Left ventricle myocardium inferior (tissue), 1 donor: ENCODE data around the gene LGALSL. TPM values are rescaled to one million over a fixed set of nuclear protein-coding genes. Genes with fewer than 3 reads are reported as not detected.

ENCODE experiments used
- DNase-seq: peaks from one replicate; pipeline ENCODE4 v3.0.0-alpha.2; 2020
- H3K27ac ChIP-seq: fragments of 200-600 bp; replicated peaks from 2 replicates; pipeline ENCODE4 v1.8.0; 2021
- H3K27me3 ChIP-seq: fragments of 200-600 bp; 2 replicates; pipeline ENCODE4 v1.8.0; 2021; ENCODE audit warnings: low read depth
- H3K36me3 ChIP-seq: fragments of 200-600 bp; 2 replicates; pipeline ENCODE4 v1.8.0; 2021
- H3K4me1 ChIP-seq: fragments of 200-600 bp; 2 replicates; pipeline ENCODE4 v1.8.0; 2021
- H3K4me3 ChIP-seq: fragments of 200-600 bp; 2 replicates; pipeline ENCODE4 v1.8.0; 2021; ENCODE audit warnings: mild to moderate bottlenecking, moderate library complexity
- H3K9me3 ChIP-seq: fragments of 200-600 bp; replicated peaks from 2 replicates; pipeline ENCODE4 v1.8.0; 2021
- intact Hi-C: fragments of 100-400 bp; cut with micrococcal nuclease; formaldehyde crosslinking; loops from one replicate; pipeline ENCODE4 v1.11.0; 2022
- total RNA-seq: library from RNA; stranded (reverse); fragmentation: NEBNext Ultra II Directional; extraction: Animal tissue kit (Norgen Biotek cat#: 25700); gene quantifications from one replicate; pipeline ENCODE4 v1.2.1, GENCODE V29; 2021
- TF ChIP-seq, protein P1 (sequence below): fragments of 200-600 bp; IDR thresholded peaks from 2 replicates; pipeline ENCODE4 v1.8.0; 2021; ENCODE audit warnings: antibody characterized with exemption, mild to moderate bottlenecking, borderline replicate concordance
- donor health status: DM: no; HTN: yes; CAD: no; lungs with severe emphysema.

Gene LGALSL
- total RNA-seq, 1 donor from 2014 or later: 8.1 TPM

DNA sequence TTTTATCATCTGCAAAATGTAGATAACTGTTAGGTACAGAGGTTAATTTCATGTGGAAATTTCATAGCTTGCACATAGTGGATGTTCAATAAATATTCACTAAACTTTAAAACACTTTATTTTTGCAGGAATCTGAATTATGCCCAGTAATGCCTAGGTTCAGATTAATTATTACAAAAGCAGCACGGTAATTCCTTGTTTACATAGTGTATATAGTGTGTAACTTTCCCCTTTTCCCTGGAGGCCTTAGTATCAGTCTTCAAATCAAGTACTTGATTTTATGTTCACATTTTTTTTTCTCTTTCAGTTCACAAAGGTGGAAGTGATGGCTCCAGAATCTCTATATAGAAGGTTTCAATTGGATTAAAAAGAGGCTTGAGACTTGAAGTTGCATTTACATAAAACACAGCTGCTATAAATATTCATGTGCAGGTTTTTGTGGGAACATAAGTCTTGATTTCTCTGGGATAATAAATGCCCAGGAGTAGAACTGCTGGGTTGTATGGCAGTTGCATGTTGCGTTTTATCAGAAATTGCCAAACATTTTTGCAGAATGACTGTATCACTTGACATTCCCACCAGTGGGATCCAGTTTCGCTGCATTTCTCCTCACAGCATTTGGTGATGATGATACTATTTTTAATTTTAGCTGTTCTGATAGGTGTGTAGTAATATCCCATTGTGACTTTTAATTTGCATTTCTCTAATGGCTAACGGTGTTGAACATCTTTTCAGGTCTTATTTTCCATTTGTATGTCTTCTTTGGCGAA, 27.6 kb upstream of the LGALSL start:
- TF ChIP-seq, protein P1, sequence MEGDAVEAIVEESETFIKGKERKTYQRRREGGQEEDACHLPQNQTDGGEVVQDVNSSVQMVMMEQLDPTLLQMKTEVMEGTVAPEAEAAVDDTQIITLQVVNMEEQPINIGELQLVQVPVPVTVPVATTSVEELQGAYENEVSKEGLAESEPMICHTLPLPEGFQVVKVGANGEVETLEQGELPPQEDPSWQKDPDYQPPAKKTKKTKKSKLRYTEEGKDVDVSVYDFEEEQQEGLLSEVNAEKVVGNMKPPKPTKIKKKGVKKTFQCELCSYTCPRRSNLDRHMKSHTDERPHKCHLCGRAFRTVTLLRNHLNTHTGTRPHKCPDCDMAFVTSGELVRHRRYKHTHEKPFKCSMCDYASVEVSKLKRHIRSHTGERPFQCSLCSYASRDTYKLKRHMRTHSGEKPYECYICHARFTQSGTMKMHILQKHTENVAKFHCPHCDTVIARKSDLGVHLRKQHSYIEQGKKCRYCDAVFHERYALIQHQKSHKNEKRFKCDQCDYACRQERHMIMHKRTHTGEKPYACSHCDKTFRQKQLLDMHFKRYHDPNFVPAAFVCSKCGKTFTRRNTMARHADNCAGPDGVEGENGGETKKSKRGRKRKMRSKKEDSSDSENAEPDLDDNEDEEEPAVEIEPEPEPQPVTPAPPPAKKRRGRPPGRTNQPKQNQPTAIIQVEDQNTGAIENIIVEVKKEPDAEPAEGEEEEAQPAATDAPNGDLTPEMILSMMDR: no peak
- no peaks in the 10 kb centered on the region for H3K9me3 ChIP-seq
- intact Hi-C loops: no loop called here
- no peaks in the 10 kb centered on the region for H3K36me3 ChIP-seq
- peaks cover 8% of the 10 kb centered on the region for H3K4me1 ChIP-seq
- H3K27ac ChIP-seq: no peak overlapping the region
- no peaks in the 10 kb centered on the region for H3K27me3 ChIP-seq
- no peak overlapping the region for H3K4me3 ChIP-seq
- DNase-seq: no peak

- no peaks in the 10 kb centered on the region for H3K9me3 ChIP-seq
- TF ChIP-seq, protein P1: no peak
- H3K4me1 ChIP-seq: no peaks in the 10 kb centered on the region
- H3K27me3 ChIP-seq: no peaks in the 10 kb centered on the region
- intact Hi-C loops: no loop called here
- DNase-seq: no peak
- H3K4me3 ChIP-seq: no peak overlapping the region
- no peaks in the 10 kb centered on the region for H3K36me3 ChIP-seq
- H3K27ac ChIP-seq: no peak overlapping the region
Observed at GRCh38 chr2:64434039-64434657, 19.8 kb upstream of the LGALSL start.

- TF ChIP-seq, protein P1: no peak
- H3K27ac ChIP-seq: no peak overlapping the region
- H3K36me3 ChIP-seq: no peaks in the 10 kb centered on the region
- DNase-seq: no peak
- H3K4me1 ChIP-seq: no peaks in the 10 kb centered on the region
- H3K9me3 ChIP-seq: no peaks in the 10 kb centered on the region
- no peaks in the 10 kb centered on the region for H3K27me3 ChIP-seq
- intact Hi-C loops: no loop called here
- no peak overlapping the region for H3K4me3 ChIP-seq
Observed at GRCh38 chr2:64437883-64438282, 16.1 kb upstream of the LGALSL start.

DNA sequence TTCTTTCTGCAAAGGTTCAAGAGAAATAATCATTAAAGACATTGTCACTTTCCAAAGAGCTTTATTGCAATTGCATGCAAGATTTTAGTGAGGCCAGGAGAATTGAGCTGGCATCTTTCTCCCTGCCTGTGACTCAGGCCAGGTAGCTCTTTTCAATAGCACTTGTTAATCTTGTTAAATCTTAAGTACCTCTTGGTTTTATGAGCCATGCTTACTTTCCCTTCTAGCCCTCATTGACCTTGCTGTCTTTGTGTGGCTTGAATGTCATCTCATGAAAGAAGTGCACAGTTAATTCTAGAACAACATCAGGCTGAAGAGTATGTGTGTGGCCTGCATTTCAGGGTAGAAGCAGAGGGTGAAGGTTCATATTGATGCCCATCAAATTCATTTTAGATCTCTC, 14.8 kb upstream of the LGALSL start:
- no peaks in the 10 kb centered on the region for H3K9me3 ChIP-seq
- TF ChIP-seq, protein P1: no peak

GRCh38 chr2:64440843-64441242, 13.1 kb upstream of the LGALSL start:
- Histone ChIP-seq H3K9me3 (no peaks in the 10 kb centered on the region), H3K4me1 (no peaks in the 10 kb centered on the region), H3K27ac (no peak overlapping the region), H3K36me3 (no peaks in the 10 kb centered on the region), H3K27me3 (no peaks in the 10 kb centered on the region), H3K4me3 (no peak overlapping the region)
- no peak for DNase-seq
- TF ChIP-seq, protein P1: no peak
- intact Hi-C loops: no loop called here

More for the DNA sequence above, 14.8 kb upstream of the LGALSL start:
- intact Hi-C loops: no loop called here
- H3K4me3 ChIP-seq: no peak overlapping the region
- H3K36me3 ChIP-seq: no peaks in the 10 kb centered on the region
- no peaks in the 10 kb centered on the region for H3K27me3 ChIP-seq
- no peak overlapping the region for H3K27ac ChIP-seq
- H3K4me1 ChIP-seq: no peaks in the 10 kb centered on the region
- no peak for DNase-seq
